Measurements from ENCODE around the gene F2RL3.

DNA sequence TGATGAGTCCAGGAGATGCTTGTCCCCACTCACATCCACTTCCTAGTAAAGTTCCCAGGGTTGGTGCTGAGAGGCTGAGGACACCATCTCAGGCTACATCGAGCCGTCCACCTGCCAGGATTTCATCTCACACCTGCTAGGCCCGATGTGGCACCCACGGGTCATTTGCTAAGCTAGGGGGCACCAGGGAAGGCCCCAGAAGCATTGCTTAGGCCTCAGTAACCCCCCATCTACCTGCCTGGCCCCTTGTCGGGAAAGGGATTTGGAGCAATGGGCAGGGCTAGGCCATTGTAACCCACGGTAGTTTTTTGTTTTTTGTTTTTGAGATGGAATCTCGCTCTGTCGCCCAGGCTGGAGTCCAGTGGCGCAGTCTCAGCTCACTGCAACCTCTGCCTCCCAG is 51.8 kb downstream of the F2RL3 start:
- TF ChIP-seq, protein P1, sequence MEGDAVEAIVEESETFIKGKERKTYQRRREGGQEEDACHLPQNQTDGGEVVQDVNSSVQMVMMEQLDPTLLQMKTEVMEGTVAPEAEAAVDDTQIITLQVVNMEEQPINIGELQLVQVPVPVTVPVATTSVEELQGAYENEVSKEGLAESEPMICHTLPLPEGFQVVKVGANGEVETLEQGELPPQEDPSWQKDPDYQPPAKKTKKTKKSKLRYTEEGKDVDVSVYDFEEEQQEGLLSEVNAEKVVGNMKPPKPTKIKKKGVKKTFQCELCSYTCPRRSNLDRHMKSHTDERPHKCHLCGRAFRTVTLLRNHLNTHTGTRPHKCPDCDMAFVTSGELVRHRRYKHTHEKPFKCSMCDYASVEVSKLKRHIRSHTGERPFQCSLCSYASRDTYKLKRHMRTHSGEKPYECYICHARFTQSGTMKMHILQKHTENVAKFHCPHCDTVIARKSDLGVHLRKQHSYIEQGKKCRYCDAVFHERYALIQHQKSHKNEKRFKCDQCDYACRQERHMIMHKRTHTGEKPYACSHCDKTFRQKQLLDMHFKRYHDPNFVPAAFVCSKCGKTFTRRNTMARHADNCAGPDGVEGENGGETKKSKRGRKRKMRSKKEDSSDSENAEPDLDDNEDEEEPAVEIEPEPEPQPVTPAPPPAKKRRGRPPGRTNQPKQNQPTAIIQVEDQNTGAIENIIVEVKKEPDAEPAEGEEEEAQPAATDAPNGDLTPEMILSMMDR (IDR thresholded peaks at IDR 0.05; ENCODE audit: insufficient read depth, low read depth, low read length): no peak
- no peak for TF ChIP-seq EZH2 (IDR thresholded peaks at IDR 0.05; ENCODE audit: insufficient read depth, low read length)
